Left kidney (tissue), 2 donors: ENCODE data around the gene HIRA. TPM values are rescaled to one million over a fixed set of nuclear protein-coding genes. Genes with fewer than 3 reads are reported as not detected.
"Not testable (repeated sequence)": the region's sequence is repeated elsewhere in the genome, so short reads cannot be mapped to it uniquely, and the experiment has no call there.

ENCODE experiments used
- DNase-seq: peaks from one replicate; pipeline ENCODE4 v3.0.0-alpha.2; 2013
- polyA plus RNA-seq: library from polyadenylated mRNA; unstranded; fragments of 120-200 nt; gene quantifications from one replicate; pipeline ENCODE4 v1.2.1, GENCODE V29; 2013; ENCODE audit not compliant: insufficient read length

The HIRA gene
- polyA plus RNA-seq, 1 donor, result 34.6 TPM

GRCh38 chr22:19330205-19330604, 101.3 kb downstream of the HIRA start:
- not testable (repeated sequence) for DNase-seq

GRCh38 chr22:19329454-19329853, 102.1 kb downstream of the HIRA start:
- DNase-seq, result no peak

GRCh38 chr22:19325296-19325948, 106.1 kb downstream of the HIRA start:
- DNase-seq, result no peak

DNA sequence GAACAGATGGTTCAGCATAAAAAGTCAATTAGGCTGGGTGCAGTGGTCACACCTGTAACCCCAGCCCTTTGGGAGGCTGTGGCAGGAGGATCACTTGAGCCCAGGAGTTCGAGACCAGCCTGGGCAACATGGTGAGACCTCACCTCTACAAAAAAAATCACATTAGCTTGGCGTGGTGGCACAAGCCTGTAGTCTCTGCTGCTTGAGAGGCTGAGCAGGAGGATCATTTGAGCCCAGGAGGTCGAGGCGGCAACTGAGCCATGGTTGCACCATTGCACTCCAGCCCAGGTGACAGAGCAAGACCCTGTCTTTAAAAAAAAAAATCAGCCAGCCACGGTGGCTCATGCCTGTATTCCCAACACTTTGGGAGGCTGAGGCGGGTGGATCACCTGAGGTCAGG, 108.1 kb downstream of the HIRA start:
- DNase-seq, result not testable (repeated sequence)

GRCh38 chr22:19321757-19322156, 109.8 kb downstream of the HIRA start:
- DNase-seq, result no peak

GRCh38 chr22:19320136-19320535, 111.4 kb downstream of the HIRA start:
- DNase-seq, result not testable (repeated sequence)

DNA sequence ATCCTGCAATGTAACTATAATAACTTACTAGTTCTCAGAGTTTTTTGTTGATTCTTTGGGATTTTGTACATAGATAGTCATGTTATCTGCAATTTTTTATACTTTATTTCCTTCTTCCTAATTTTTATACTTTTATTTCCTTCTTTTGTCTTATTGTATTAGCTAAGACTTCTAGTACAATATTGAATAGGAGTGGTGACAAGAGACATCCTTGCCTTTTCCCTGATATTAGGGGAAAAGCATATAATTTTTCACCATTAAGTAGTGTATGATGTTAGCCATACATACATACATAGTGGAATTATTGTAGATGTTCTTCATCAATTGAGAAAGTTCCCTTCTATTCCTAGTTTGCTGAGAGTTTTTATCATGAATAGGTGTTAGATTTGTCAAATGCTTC, 112.3 kb downstream of the HIRA start:
- no peak for DNase-seq

DNA sequence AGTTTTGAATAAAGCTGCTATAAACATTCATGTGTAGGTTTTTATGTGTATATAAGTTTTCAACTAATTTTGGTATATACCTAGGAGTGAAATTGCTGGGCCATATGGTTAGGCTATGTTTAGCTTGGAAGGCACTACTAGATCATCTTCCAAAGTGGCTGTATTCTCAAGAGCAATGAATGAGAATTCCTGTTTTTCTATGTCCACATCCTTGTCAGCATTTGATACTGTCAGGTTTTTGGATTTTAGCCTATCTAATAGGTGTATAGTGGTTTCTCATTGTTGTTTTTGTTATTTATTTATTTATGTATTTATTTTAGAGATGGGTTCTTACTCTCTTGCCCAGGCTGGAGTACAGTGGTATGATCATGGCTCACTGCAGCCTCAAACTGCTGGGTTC, 113.7 kb downstream of the HIRA start:
- no peak for DNase-seq

- DNase-seq, result no peak
Observed at GRCh38 chr22:19307872-19308271, 123.7 kb downstream of the HIRA start.

DNA sequence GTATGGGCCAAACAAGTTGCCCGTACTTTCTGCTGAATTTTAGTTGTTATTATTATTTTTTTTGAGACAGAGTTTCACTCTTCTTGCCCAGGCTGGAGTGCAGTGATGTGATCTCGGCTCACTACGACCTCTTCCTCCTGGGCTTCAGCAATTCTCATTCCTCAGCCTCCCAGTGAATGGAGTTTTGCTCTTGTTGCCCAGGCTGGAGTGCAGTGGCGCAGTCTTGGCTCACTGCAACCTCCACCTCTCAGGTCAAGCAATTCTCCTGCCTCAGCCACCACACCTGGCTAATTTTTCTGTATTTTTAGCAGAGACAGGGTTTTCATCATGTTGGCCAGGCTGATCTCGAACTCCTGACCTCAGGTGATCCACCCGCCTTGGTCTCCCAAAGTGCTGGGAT, 125.0 kb downstream of the HIRA start:
- not testable (repeated sequence) for DNase-seq

- no peak for DNase-seq
Observed at GRCh38 chr22:19304547-19304946, 127.0 kb downstream of the HIRA start.

GRCh38 chr22:19303785-19304184, 127.7 kb downstream of the HIRA start:
- no peak for DNase-seq

GRCh38 chr22:19295733-19296132, 135.8 kb downstream of the HIRA start:
- DNase-seq, result no peak

DNA sequence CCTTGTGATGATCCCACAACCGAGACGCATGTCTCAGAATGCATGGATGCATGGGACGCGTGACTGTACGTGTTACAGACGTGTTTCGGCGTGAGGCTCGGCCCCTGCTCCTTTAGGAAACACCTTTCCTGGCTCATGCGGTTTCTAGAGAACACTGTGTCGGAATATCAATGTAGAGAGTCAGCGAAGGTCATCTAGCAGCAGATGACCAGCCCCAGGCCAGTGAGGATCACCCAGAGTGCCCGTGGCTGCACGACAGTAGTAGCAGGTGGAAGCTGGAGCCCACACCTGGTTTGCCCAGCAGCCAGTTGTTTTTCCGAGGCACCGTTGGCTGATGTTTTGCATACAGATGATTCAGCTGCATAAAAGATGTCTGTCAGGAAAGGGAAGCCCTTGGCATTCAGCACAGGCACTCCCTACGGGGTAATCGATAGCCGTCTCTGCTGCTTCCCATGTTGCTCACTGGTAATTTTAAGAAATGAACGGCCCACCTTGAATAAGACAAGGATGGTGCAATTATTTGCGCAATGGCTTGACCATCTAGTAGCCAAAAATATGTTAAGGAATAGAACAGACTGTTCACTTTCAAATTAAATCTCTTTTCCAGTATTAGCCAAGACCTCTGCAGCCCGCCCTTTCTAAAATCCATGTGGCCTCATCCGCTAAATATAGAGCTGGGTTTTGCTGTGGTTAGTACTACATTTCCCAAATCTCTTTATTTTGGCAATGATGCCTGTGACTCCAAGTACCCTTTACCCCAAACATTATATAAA, 138.9 kb downstream of the HIRA start:
- DNase-seq, result no peak

DNA sequence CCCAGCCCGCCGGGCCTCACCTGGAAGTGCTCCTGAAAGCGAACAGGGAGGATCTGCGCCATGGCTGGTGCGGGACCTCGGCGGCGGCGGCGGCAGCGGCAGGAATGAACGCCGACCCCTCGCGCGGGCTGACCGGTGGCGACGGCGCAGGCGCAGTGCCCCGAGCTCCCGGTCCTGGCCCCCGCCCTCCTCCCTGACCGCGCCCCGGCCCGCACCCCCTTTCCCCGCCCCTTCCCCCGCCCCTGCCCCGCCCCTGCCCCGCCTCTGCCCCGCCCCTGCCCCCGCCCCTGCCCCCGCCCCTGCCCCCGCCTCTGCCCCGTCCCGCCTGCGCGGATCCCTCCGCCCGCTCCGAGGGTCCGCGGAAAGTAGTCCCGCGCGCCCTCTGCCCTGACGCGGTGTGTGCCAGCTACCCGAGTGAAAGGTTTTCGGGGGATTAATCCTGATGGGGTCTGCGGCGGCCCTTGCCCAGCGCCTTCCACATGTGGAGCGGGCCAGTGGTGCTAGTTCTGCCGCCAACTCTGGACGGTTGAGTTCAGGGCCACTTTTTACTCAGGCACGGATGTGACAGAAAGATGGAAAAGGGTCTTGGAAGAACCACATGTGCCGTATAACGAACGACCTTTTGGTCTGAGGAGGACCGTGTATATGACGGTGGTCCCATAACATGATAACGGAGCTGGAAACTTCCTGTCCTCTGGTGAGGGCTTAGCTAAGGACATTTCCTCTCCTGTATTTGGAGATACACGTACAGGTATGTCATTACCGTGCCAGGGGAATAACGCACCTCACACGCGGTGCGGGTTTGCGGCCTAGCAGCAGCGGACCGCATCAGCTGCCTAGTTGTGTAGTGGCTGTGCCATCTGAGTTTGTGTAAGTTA, 139.7 kb downstream of the HIRA start, which contains the start of gene CLTCL1:
Gene CLTCL1 (minus strand): TSS at position 140 of the 878 bp plus-strand sequence. CDS start 78 bp downstream, at position 62.
- DNase-seq, result peak; percentile 71

DNA sequence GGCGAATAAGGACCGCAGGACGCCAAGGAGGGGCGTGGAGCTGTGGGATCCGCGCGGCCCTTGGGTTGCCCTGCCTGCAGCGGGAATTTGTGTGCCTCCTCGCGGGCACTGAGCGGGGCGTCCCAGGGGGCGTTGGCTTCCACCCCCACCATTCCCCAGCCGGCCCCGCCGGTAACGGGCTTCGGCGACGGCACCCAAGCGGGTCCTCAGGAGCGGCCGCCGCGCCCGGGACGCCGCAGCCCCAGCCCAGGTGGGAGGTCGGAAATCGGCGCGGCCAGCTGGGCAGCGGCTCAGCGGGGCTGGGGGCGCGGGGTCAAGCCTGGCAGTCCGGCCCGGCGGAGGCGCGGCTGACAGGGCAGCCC, 140.3 kb downstream of the HIRA start:
- no peak for DNase-seq

DNA sequence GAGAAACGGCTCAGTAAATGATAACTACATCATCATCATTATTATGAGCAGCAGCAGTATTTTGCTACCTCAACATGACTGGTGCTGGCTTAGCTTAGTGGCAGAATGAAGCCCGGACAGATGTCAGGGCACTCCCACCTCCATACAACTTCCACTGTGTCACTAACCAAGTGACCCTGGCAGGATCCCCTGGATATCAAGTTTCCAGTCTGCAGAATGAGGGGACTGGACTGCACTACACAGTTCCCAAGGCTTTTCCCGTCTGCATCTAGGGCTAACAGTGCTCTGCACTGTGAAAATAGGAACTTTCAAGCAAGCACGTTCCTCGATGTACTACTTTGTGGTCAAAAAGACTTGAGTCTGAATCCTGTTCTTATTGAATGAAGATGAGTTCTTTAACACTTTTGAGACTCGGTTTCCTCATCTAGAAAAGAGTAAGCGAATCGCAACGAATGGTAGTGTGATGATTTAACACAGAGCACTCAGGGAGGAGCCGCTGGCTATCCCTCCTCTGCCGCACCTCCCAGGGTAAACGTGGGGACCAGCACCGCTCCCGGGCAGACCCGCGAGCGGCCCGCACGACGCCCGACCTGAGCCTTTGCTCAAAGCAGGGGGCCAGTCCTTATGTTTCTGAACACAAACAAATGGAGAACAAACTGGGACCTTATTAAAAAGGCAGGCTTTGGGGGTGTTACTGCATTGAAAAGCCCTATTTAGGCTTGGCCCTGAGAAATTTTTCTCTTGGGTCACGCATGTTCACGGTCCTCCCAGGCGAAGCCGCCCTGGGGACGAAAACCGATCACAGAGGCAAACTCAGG, 140.9 kb downstream of the HIRA start:
- no peak for DNase-seq

GRCh38 chr22:19289475-19290161, 141.9 kb downstream of the HIRA start:
- DNase-seq, result no peak

DNA sequence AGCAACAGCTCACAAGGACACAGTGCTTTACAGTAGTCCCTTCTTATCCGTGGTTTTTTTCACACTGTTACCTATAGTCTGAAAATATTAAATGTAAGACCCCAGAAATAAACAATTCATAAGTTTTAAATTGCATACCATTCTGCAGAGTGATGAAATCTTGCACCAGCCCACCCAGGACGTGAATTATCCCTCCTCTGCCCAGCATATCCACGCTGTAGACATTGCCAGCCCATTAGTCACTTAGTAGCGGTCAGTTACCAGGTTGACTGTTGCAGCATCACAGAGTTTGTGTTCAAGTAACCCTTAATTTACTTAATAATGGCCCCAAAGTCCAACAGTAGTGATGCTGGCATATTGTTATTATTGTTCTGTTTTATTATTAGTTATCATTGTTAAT, 143.6 kb downstream of the HIRA start:
- no peak for DNase-seq

DNA sequence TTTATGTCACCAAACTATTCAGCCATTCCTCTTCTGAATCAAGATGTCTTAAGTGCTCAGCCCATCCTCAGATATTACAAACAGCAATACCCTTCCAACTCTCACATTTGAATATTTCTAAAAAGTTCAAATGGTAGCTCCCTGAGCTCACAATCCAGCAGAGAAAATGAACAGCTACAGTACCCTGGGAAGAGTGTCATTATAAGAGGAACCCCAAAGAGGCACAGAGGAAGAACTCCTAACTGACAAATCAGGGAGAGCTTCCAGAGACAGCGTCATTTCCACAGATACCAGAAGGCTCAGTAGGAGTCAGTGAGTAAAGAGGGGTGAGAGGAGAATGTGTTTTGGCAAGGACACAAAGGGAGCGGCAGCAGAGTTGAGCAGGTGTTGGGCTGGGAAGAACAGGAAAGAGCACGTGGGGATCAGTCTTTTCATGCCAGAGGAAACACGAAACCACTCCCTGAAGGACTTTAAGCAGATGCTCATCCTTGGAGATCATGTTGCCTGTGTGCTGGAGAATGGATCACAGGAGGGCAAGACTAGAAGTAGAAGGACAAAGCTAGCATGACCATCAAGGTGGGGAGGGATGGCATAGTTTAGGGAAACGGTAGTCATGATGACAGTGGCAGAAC, 144.3 kb downstream of the HIRA start:
- DNase-seq, result no peak

- DNase-seq, result no peak
Observed at GRCh38 chr22:19285831-19286230, 145.7 kb downstream of the HIRA start.
